Endothelial cell of umbilical vein (primary cell): ENCODE data around the gene IBTK. TPM values are rescaled to one million over a fixed set of nuclear protein-coding genes. Genes with fewer than 3 reads are reported as not detected.

Source experiments
- BruUV-seq: library from RNA; stranded (reverse); fragments of 400-500 nt; replicated peaks from 2 replicates; lab custom pipeline; 2021; lab: Mats Ljungman, UMichigan
- CTCF ChIA-PET: fragments of 300-600, 350-600 bp; sonication (Branson Sonifier 250); formaldehyde crosslinking; loops from one replicate; lab custom pipeline; 2021; ENCODE audit warnings: antibody characterized with exemption, inconsistent platforms; lab: Charles Lee
- POLR2A ChIA-PET: fragments of 300-600, 350-600 bp; sonication (Branson Sonifier 250); formaldehyde crosslinking; loops from one replicate; lab custom pipeline; 2021; ENCODE audit warnings: antibody characterized with exemption, inconsistent platforms; lab: Charles Lee
- DNase-seq: peaks from one replicate; pipeline ENCODE4 v3.0.0-alpha.2; 2011; ENCODE audit warnings: low read depth, low spot score
- FAIRE-seq: peaks from 2 replicates; lab custom pipeline; 2011; peaks lifted over from hg19 to GRCh38; lab: Jason Lieb, UNC
- H2AFZ ChIP-seq: 2 replicates; pipeline ENCODE4 v1.6.0; 2012; ENCODE audit warnings: low read depth, low read length, control low read depth, inconsistent platforms
- H3K27ac ChIP-seq: 2 replicates; pipeline ENCODE4 v1.5.1; 2011; ENCODE audit warnings: low read depth, mild to moderate bottlenecking, control low read depth, low read length, moderate library complexity; ENCODE audit not compliant: insufficient read depth
- H3K27me3 ChIP-seq, 2 experiments: 2 replicates each; pipeline versions ENCODE4 v1.6.0 to v1.6.1; 2011; ENCODE audit warnings: low read length in 2 of 2, mixed read lengths in 1 of 2; ENCODE audit not compliant: control insufficient read depth in 2 of 2, insufficient read depth in 2 of 2
- H3K36me3 ChIP-seq, 2 experiments: 2 replicates in 1 of 2; 3 replicates in 1 of 2; pipeline ENCODE4 v1.5.1; 2011; ENCODE audit warnings: low read length in 2 of 2, mild to moderate bottlenecking in 1 of 2, moderate library complexity in 1 of 2; ENCODE audit not compliant: control insufficient read depth in 2 of 2, insufficient read depth in 2 of 2; ENCODE audit errors: extremely low read depth in 1 of 2
- H3K4me1 ChIP-seq: 3 replicates; pipeline ENCODE4 v1.5.1; 2011; ENCODE audit warnings: mild to moderate bottlenecking, low read length; ENCODE audit not compliant: control insufficient read depth, insufficient read depth; ENCODE audit errors: extremely low read depth
- H3K4me2 ChIP-seq: 2 replicates; pipeline ENCODE4 v1.6.1; 2011; ENCODE audit warnings: low read length, control low read depth, mixed read lengths; ENCODE audit not compliant: insufficient read depth
- H3K4me3 ChIP-seq, 3 experiments: fragments of 200-600 bp in 1 of 3; sonication (generic), shearing (Covaris generic) in 1 of 3; replicated peaks in 1 of 3; 2 replicates each; pipeline ENCODE4 v1.5.1; 2011 to 2016; ENCODE audit warnings: control low read depth in 3 of 3, low read length in 3 of 3, mild to moderate bottlenecking in 2 of 3, inconsistent platforms in 1 of 3, low read depth in 1 of 3, moderate library complexity in 1 of 3; ENCODE audit not compliant: insufficient read depth in 1 of 3
- H3K79me2 ChIP-seq: 2 replicates; pipeline ENCODE4 v1.6.0; 2012; ENCODE audit warnings: low read length, inconsistent platforms; ENCODE audit not compliant: control insufficient read depth, insufficient read depth
- H3K9ac ChIP-seq: replicated peaks from 2 replicates; pipeline ENCODE3; 2011; ENCODE audit warnings: low read length, control low read depth; ENCODE audit not compliant: insufficient read depth; ENCODE audit errors: extremely low read depth
- H3K9me1 ChIP-seq: replicated peaks from 3 replicates; pipeline ENCODE4 v1.6.0; 2011; ENCODE audit warnings: mild to moderate bottlenecking, low read length; ENCODE audit not compliant: control insufficient read depth, insufficient read depth; ENCODE audit errors: extremely low read depth
- H3K9me3 ChIP-seq: replicated peaks from 2 replicates; pipeline ENCODE4 v1.5.1; 2012; ENCODE audit warnings: low read length, inconsistent platforms; ENCODE audit not compliant: control insufficient read depth, insufficient read depth
- H4K20me1 ChIP-seq: replicated peaks from 2 replicates; pipeline ENCODE3; 2011; ENCODE audit warnings: mild to moderate bottlenecking, low read length; ENCODE audit not compliant: control insufficient read depth, insufficient read depth; ENCODE audit errors: extremely low read depth
- CTCF ChIP-seq, 2 donors: IDR thresholded peaks; 1 replicate in 1 of 2; 2 replicates in 1 of 2; pipeline ENCODE4 v1.5.1; 2011; ENCODE audit warnings: low read length in 2 of 2, mild to moderate bottlenecking in 2 of 2, moderate library complexity in 2 of 2, control low read depth in 1 of 2, inconsistent platforms in 1 of 2, low read depth in 1 of 2; ENCODE audit not compliant: insufficient read depth in 1 of 2; ENCODE audit errors: extremely low read depth in 1 of 2
- EZH2 ChIP-seq: IDR thresholded peaks from 2 replicates; pipeline ENCODE4 v1.6.1; 2012; ENCODE audit warnings: borderline replicate concordance, low read depth, mild to moderate bottlenecking, moderate library complexity, low read length, inconsistent platforms; ENCODE audit not compliant: severe bottlenecking
- FOS ChIP-seq: IDR thresholded peaks from 2 replicates; pipeline ENCODE4 v1.6.1; 2011; ENCODE audit warnings: mild to moderate bottlenecking, low read length, moderate library complexity, borderline replicate concordance; ENCODE audit not compliant: insufficient read depth
- GATA2 ChIP-seq: IDR thresholded peaks from 2 replicates; pipeline ENCODE4 v1.7.0; 2011; ENCODE audit warnings: low read depth, mild to moderate bottlenecking, moderate library complexity, mixed read lengths, low read length; ENCODE audit not compliant: insufficient read length, insufficient read depth
- JUN ChIP-seq: IDR thresholded peaks from 2 replicates; pipeline ENCODE4 v1.6.1; 2011; ENCODE audit warnings: borderline replicate concordance, low read depth; ENCODE audit not compliant: insufficient read length, insufficient read depth
- MAX ChIP-seq: IDR thresholded peaks from 2 replicates; pipeline ENCODE4 v1.6.1; 2011; ENCODE audit not compliant: insufficient read depth, insufficient read length
- MYC ChIP-seq: IDR thresholded peaks from one replicate; pipeline ENCODE4 v1.6.1; 2011; ENCODE audit warnings: mild to moderate bottlenecking, low read depth, low read length
- POLR2A ChIP-seq: IDR thresholded peaks from 2 replicates; pipeline ENCODE4 v1.6.1; 2012; ENCODE audit warnings: low read depth, mild to moderate bottlenecking, control low read depth, low read length
- POLR2AphosphoS5 ChIP-seq: IDR thresholded peaks from 2 replicates; pipeline ENCODE4 v1.6.1; 2012; ENCODE audit warnings: low read depth, mild to moderate bottlenecking, control low read depth, low read length, moderate library complexity; ENCODE audit not compliant: insufficient read depth
- dilution Hi-C: fragments of 300-500 bp; cut with MboI; formaldehyde crosslinking; loops from one replicate; pipeline ENCODE4 v1.15.0; 2019; ENCODE audit warnings: low sequenced_read_pairs; ENCODE audit not compliant: extremely low pct_ligation_motif_present
- intact Hi-C: fragments of 100-400 bp; cut with micrococcal nuclease; formaldehyde crosslinking; loops from one replicate; pipeline ENCODE4 v1.10.0; 2022
- polyA plus RNA-seq, 4 experiments: library from polyadenylated mRNA; depleted of rRNA in 3 of 4; stranded (reverse) in 3 of 4; unstranded in 1 of 4; fragments of >200 nt; gene quantifications; 2 replicates each; pipeline versions ENCODE4 v1.2.1 to v1.2.3, GENCODE V29; 2011 to 2012; ENCODE audit warnings: missing spikeins in 1 of 4
- total RNA-seq: library from RNA; stranded (reverse); gene quantifications from 2 replicates; pipeline ENCODE4 v1.2.3, GENCODE V29; 2021

Gene IBTK
- total and polyA plus RNA-seq, 2 donors (not counting 3 experiments of a cell fraction or from before 2014, with no cell fraction given), result 6.7 to 30.5 TPM

DNA sequence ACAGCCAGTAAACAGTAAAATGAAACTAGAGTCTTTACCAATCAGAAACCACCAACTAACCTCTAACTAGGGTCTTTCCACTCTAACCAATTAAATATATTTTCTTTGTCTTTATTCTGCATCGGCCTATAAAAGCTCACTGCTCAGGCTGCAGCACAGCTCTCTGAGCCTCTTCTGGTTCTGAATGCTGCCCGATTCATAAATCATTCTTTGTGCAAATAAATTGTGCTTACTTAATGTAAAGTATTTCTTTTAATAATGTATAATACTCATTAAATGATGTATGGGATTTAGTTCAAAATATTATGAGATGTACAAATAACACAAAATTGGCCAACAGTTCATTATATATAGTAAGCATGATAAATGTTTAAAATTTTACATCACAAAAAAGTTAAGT is 7.9 kb downstream of the IBTK start:
- Histone ChIP-seq H3K27ac (no peak overlapping the region), H3K4me3 (no peak overlapping the region), H3K9ac (no peak overlapping the region), H3K27me3 (no peaks in the 10 kb centered on the region), H3K9me3 (no peaks in the 10 kb centered on the region), H3K36me3 (peaks cover 0 to 3% of the 10 kb centered on the region in 2 experiments), H3K4me2 (no peak overlapping the region), H2AFZ (no peak overlapping the region), H3K4me1 (peaks cover 14% of the 10 kb centered on the region), H3K79me2 (peaks cover 62% of the 10 kb centered on the region), H3K9me1 (no peaks in the 10 kb centered on the region), H4K20me1 (no peaks in the 10 kb centered on the region)
- CTCF ChIA-PET, result no interaction called here
- FAIRE-seq (no peak), DNase-seq (no peak)
- intact Hi-C loops, result no loop called here
- no TSS peak for BruUV-seq
- dilution Hi-C loops, result no loop called here
- POLR2A ChIA-PET, result no interaction called here
- TF ChIP-seq GATA2 (no peak), MAX (no peak), JUN (no peak)

- Histone ChIP-seq H3K4me3 (no peak overlapping the region), H3K79me2 (peaks cover 42% of the 10 kb centered on the region), H3K9me3 (no peaks in the 10 kb centered on the region), H3K9ac (no peak overlapping the region), H2AFZ (no peak overlapping the region), H3K27me3 (no peaks in the 10 kb centered on the region), H4K20me1 (no peaks in the 10 kb centered on the region), H3K4me1 (no peaks in the 10 kb centered on the region), H3K9me1 (no peaks in the 10 kb centered on the region), H3K36me3 (peaks cover 0 to 3% of the 10 kb centered on the region in 2 experiments), H3K4me2 (no peak overlapping the region), H3K27ac (no peak overlapping the region)
- CTCF ChIA-PET, result interaction anchor here (1.2 to 1.5 kb wide), 2 partner anchors 46 to 828 kb away, joined by 3 to 6 read pairs; partner anchors contain the start of gene UBE3D
- intact Hi-C loops (no loop called here), dilution Hi-C loops (no loop called here)
- DNase-seq, result peak; percentile 12
- POLR2A ChIA-PET, result no interaction called here
- BruUV-seq, result no TSS peak
- no peak for FAIRE-seq
- TF ChIP-seq POLR2A (no peak), GATA2 (no peak), POLR2AphosphoS5 (no peak), MAX (no peak), CTCF (IDR thresholded peaks at IDR 0.05; ENCODE audit: extremely low read depth in 1 of 2, insufficient read depth in 1 of 2, low read depth in 1 of 2, low read length in 2 of 2) (no peak), MYC (no peak), EZH2 (no peak), FOS (no peak)
Observed at GRCh38 chr6:82237013-82237412, 10.5 kb downstream of the IBTK start.
